ENCODE data around the gene CASR. TPM values are rescaled to one million over a fixed set of nuclear protein-coding genes. Genes with fewer than 3 reads are reported as not detected.

CASR gene
- total RNA-seq, 1 experiment from 2014 or later, result 0.02 TPM

- H3K4me2 ChIP-seq (ENCODE audit: insufficient read depth, insufficient read length, low read length), result no peak overlapping the region
- no peaks in the 10 kb centered on the region for H3K23me2 ChIP-seq (ENCODE audit: insufficient read length, low read depth, low read length, poor library complexity, severe bottlenecking)
- no peaks in the 10 kb centered on the region for H4K20me1 ChIP-seq (ENCODE audit: control insufficient read depth, insufficient read depth, insufficient read length)
- H2BK12ac ChIP-seq (ENCODE audit: insufficient read length, low read depth, low read length), result no peak overlapping the region
- no peak overlapping the region for H2AK5ac ChIP-seq (ENCODE audit: insufficient read length, low read length)
- no peak overlapping the region for H4K8ac ChIP-seq (replicated peaks; ENCODE audit: insufficient read length, low read depth, low read length)
- no peak overlapping the region for H2BK5ac ChIP-seq (ENCODE audit: insufficient read length, low read length)
- no peak overlapping the region for H3K4ac ChIP-seq (ENCODE audit: low read depth, low read length)
- H3K4me3 Mint-ChIP-seq, result no peak overlapping the region
- no peak overlapping the region for H3K27ac ChIP-seq (ENCODE audit: insufficient read length, low read depth, low read length)
- no peak overlapping the region for H2AFZ ChIP-seq (ENCODE audit: low read length)
- H3K56ac ChIP-seq (ENCODE audit: insufficient read length, low read depth, low read length), result no peak overlapping the region
- H4K91ac ChIP-seq (ENCODE audit: insufficient read length, low read depth, low read length), result no peak overlapping the region
- H2BK20ac ChIP-seq (ENCODE audit: low read depth, low read length, poor library complexity, severe bottlenecking), result no peak overlapping the region
- H4K5ac ChIP-seq (ENCODE audit: insufficient read length, low read depth, low read length), result no peak overlapping the region
- no peaks in the 10 kb centered on the region for H3K9me3 Mint-ChIP-seq
- no peak overlapping the region for H3K18ac ChIP-seq (ENCODE audit: insufficient read length, low read depth, low read length)
- no peak overlapping the region for H3K14ac ChIP-seq (ENCODE audit: insufficient read depth, low read length)
- WGBS (ENCODE audit: extremely low coverage, insufficient read length, low lambda C conversion rate), result no CpG with 5 or more reads among the region's 3 CpGs
- no peak overlapping the region for H2BK120ac ChIP-seq (ENCODE audit: low read depth, low read length, poor library complexity, severe bottlenecking)
- H3K79me2 ChIP-seq (ENCODE audit: insufficient read depth, low read length), result no peaks in the 10 kb centered on the region
- no peaks in the 10 kb centered on the region for H3K79me1 ChIP-seq (ENCODE audit: insufficient read depth, low read depth, low read length, poor library complexity, severe bottlenecking)
- no peak overlapping the region for H3K23ac ChIP-seq (ENCODE audit: insufficient read length, low read depth, low read length)
- no peak for DNase-seq
- TF ChIP-seq CTCF (conservative IDR thresholded peaks at IDR 0.05), result no peak
- H3K4me1 Mint-ChIP-seq, result no peaks in the 10 kb centered on the region
- no peaks in the 10 kb centered on the region for H3K9me3 ChIP-seq (ENCODE audit: control insufficient read depth, low read depth, low read length)
- no peak overlapping the region for H2BK15ac ChIP-seq (ENCODE audit: low read depth, low read length)
- H3K36me3 Mint-ChIP-seq (ENCODE audit: insufficient read depth in 1 of 3, low read depth in 3 of 3), result no peaks in the 10 kb centered on the region
- peaks cover 9% of the 10 kb centered on the region for H3K27me3 Mint-ChIP-seq (ENCODE audit: low read depth)
- no peaks in the 10 kb centered on the region for H3K27me3 ChIP-seq (ENCODE audit: insufficient read depth, low read length)
- no peak overlapping the region for H3K9ac ChIP-seq (ENCODE audit: extremely low read depth, insufficient read length, low read length)
- no peak overlapping the region for H3T11ph ChIP-seq (ENCODE audit: low read length)
- H3K4me1 ChIP-seq (ENCODE audit: insufficient read depth, low read length), result no peaks in the 10 kb centered on the region
- H3K27ac Mint-ChIP-seq, result no peak overlapping the region
Observed at GRCh38 chr3:122281891-122282290, 98.4 kb downstream of the CASR start.
